HepG2 (cell line): ENCODE measurements around the gene C1GALT1. TPM values are rescaled to one million over a fixed set of nuclear protein-coding genes. Genes with fewer than 3 reads are reported as not detected.

Experiments
- ATAC-seq: fragments of 200-7000 bp; cut with Tn5 transposase; 3 replicates; pipeline ENCODE4 v1.9.1; 2020; ENCODE audit warnings: mild to moderate bottlenecking, moderate library complexity
- BruUV-seq: library from RNA; stranded (reverse); fragments of 400-500 nt; replicated peaks from 2 replicates; lab custom pipeline; 2021; lab: Mats Ljungman, UMichigan
- CTCF ChIA-PET: fragments of 300-600 bp; formaldehyde crosslinking; extraction: SDS; loops from one replicate; lab custom pipeline; 2021; ENCODE audit warnings: low total read pairs, inconsistent platforms, low intra/inter-chr PET ratio; lab: Yijun Ruan, JAX
- POLR2A ChIA-PET: fragments of 350-600 bp; sonication (Branson Sonifier 250); formaldehyde crosslinking; loops from one replicate; lab custom pipeline; 2020; ENCODE audit warnings: antibody characterized with exemption, inconsistent platforms; lab: Yijun Ruan, JAX
- DNase-seq: peaks from one replicate; pipeline ENCODE4 v3.0.0-alpha.2; 2015; ENCODE audit warnings: low spot score
- FAIRE-seq: peaks from 3 replicates; lab custom pipeline; 2011; peaks lifted over from hg19 to GRCh38; lab: Jason Lieb, UNC
- H2AFZ ChIP-seq: one replicate; pipeline ENCODE4 v1.6.1; 2011; ENCODE audit warnings: low read length, inconsistent platforms
- H3K27ac ChIP-seq: fragments of 300-600 bp; 3 replicates; pipeline ENCODE4 v1.8.0; 2011; ENCODE audit warnings: mixed run types, mild to moderate bottlenecking, mixed read lengths, low read length, inconsistent platforms; ENCODE audit not compliant: insufficient read depth; ENCODE audit errors: extremely low read length
- H3K27me3 ChIP-seq, 2 experiments: fragments of 200-600 bp in 1 of 2; 2 replicates in 1 of 2; 3 replicates in 1 of 2; pipeline versions ENCODE4 v1.6.0 to v1.8.0; 2011; ENCODE audit warnings: low read length in 2 of 2, mild to moderate bottlenecking in 2 of 2, moderate library complexity in 2 of 2, inconsistent platforms in 1 of 2; ENCODE audit not compliant: insufficient read depth in 2 of 2, control insufficient read depth in 1 of 2
- H3K36me3 ChIP-seq, 2 experiments: fragments of 200-600 bp in 1 of 2; replicated peaks in 1 of 2; 2 replicates in 1 of 2; 3 replicates in 1 of 2; pipeline versions ENCODE4 v1.5.1 to v1.8.0; 2011; ENCODE audit warnings: low read length in 2 of 2, inconsistent platforms in 1 of 2; ENCODE audit not compliant: insufficient read depth in 2 of 2, control insufficient read depth in 1 of 2
- H3K4me1 ChIP-seq: 2 replicates; pipeline ENCODE4 v1.5.1; 2012; ENCODE audit warnings: low read length, inconsistent platforms; ENCODE audit not compliant: insufficient read depth
- H3K4me2 ChIP-seq: 2 replicates; pipeline ENCODE4 v1.6.0; 2011; ENCODE audit warnings: low read depth, low read length, inconsistent platforms
- H3K4me3 ChIP-seq, 3 experiments: fragments of 200-600 bp in 1 of 3; sonication (generic), shearing (Covaris generic) in 1 of 3; replicated peaks in 1 of 3; 2 replicates each; pipeline ENCODE4 v1.5.1; 2011 to 2016; ENCODE audit warnings: low read length in 3 of 3, inconsistent platforms in 2 of 3, low read depth in 2 of 3, mild to moderate bottlenecking in 2 of 3, control low read depth in 1 of 3, mixed read lengths in 1 of 3; ENCODE audit not compliant: insufficient read depth in 1 of 3
- H3K79me2 ChIP-seq: one replicate; pipeline ENCODE4 v1.6.1; 2011; ENCODE audit warnings: low read length, inconsistent platforms; ENCODE audit not compliant: insufficient read depth
- H3K9ac ChIP-seq: 2 replicates; pipeline ENCODE4 v1.6.0; 2011; ENCODE audit warnings: mild to moderate bottlenecking, low read depth, low read length, inconsistent platforms; ENCODE audit not compliant: insufficient read depth
- H3K9me3 ChIP-seq: 2 replicates; pipeline ENCODE4 v1.5.1; 2012; ENCODE audit warnings: mild to moderate bottlenecking, low read length
- H4K20me1 ChIP-seq: 2 replicates; pipeline ENCODE4 v1.6.0; 2011; ENCODE audit warnings: inconsistent platforms, mild to moderate bottlenecking, low read length, moderate library complexity; ENCODE audit not compliant: insufficient read depth
- BCL6 ChIP-seq: IDR thresholded peaks from 2 replicates; pipeline ENCODE4 v1.6.1; 2016; ENCODE audit warnings: missing genetic modification reagents, missing compliant biosample characterization
- EHMT2 ChIP-seq: fragments of 200-600 bp; sonication (generic); IDR thresholded peaks from 2 replicates; pipeline ENCODE4 v1.7.0; 2017; ENCODE audit warnings: antibody characterized with exemption, low read depth, low read length, borderline replicate concordance
- ELF4 ChIP-seq: sonication (generic); formaldehyde crosslinking; IDR thresholded peaks from 2 replicates; pipeline ENCODE4 v1.5.0; 2020; ENCODE audit warnings: missing genetic modification reagents, mild to moderate bottlenecking, moderate library complexity, borderline replicate concordance
- GTF2F1 ChIP-seq: fragments of 150-350 bp; IDR thresholded peaks from 2 replicates; pipeline ENCODE4 v1.6.1; 2014; ENCODE audit warnings: low read length
- HNF4G ChIP-seq, 2 experiments: sonication (generic) in 1 of 2; formaldehyde crosslinking in 1 of 2; IDR thresholded peaks; 2 replicates each; pipeline versions ENCODE4 v1.4.0 to v1.6.1; 2011 to 2020; ENCODE audit warnings: borderline replicate concordance in 2 of 2, low read depth in 2 of 2, mild to moderate bottlenecking in 2 of 2, low read length in 1 of 2, missing genetic modification reagents in 1 of 2, moderate library complexity in 1 of 2
- MED13 ChIP-seq: sonication (generic); formaldehyde crosslinking; IDR thresholded peaks from 2 replicates; pipeline ENCODE4 v1.5.0; 2020; ENCODE audit warnings: missing genetic modification reagents
- NR1H2 ChIP-seq: sonication (generic); formaldehyde crosslinking; IDR thresholded peaks from 2 replicates; pipeline ENCODE4 v1.8.1; 2022; ENCODE audit warnings: low read depth, missing genetic modification reagents, borderline replicate concordance
- SKI ChIP-seq: fragments of 450-650 bp; IDR thresholded peaks from one replicate; pipeline ENCODE4 v1.6.1; 2018; ENCODE audit warnings: mild to moderate bottlenecking; ENCODE audit not compliant: partially characterized antibody
- ZBTB33 ChIP-seq: sonication (generic); formaldehyde crosslinking; IDR thresholded peaks from 2 replicates; pipeline ENCODE4 v1.4.0; 2020; ENCODE audit warnings: missing genetic modification reagents
- ZBTB34 ChIP-seq: sonication (generic); formaldehyde crosslinking; IDR thresholded peaks from 2 replicates; pipeline ENCODE4 v1.8.0; 2022; ENCODE audit warnings: mild to moderate bottlenecking, missing genetic modification reagents
- ZNF33A ChIP-seq: sonication (generic); formaldehyde crosslinking; IDR thresholded peaks from 2 replicates; pipeline ENCODE4 v1.5.1; 2020; ENCODE audit warnings: missing genetic modification reagents, mild to moderate bottlenecking, moderate library complexity, borderline replicate concordance
- ZNF33B ChIP-seq: sonication (generic); formaldehyde crosslinking; IDR thresholded peaks from 2 replicates; pipeline ENCODE4 v1.5.1; 2020; ENCODE audit warnings: mild to moderate bottlenecking, missing genetic modification reagents
- ZNF510 ChIP-seq: sonication (generic); formaldehyde crosslinking; IDR thresholded peaks from 2 replicates; pipeline ENCODE4 v1.4.0; 2020; ENCODE audit warnings: low read depth, mild to moderate bottlenecking, missing genetic modification reagents
- ZNF572 ChIP-seq: sonication (generic); formaldehyde crosslinking; IDR thresholded peaks from 2 replicates; pipeline ENCODE4 v1.5.1; 2020; ENCODE audit warnings: mild to moderate bottlenecking, missing genetic modification reagents
- WGBS: methylation state at CpG from one replicate; pipeline ENCODE4 v1.1.6; 2017; ENCODE audit warnings: low lambda C conversion rate; 5-methylcytosine and 5-hydroxymethylcytosine counted together
- in situ Hi-C: cut with HindIII; loops from 2 replicates; pipeline ENCODE4 v1.10.0; 2017; ENCODE audit warnings: low pct_unique_long_range_greater_than_20kb; ENCODE audit not compliant: extremely low pct_ligation_motif_present
- intact Hi-C: fragments of 100-400 bp; cut with micrococcal nuclease; formaldehyde crosslinking; loops from one replicate; pipeline ENCODE4 v1.10.0; 2022; ENCODE audit not compliant: unreplicated experiment
- polyA plus RNA-seq, 8 experiments: library from polyadenylated mRNA; depleted of rRNA in 3 of 8; stranded (reverse) in 7 of 8; unstranded in 1 of 8; fragments of >200 nt; fragmentation: Illumina TruSeq in 4 of 8; extraction: Trizol in 4 of 8; gene quantifications; 2 replicates each; pipeline versions ENCODE4 v1.2.1 to v1.2.3, GENCODE V29; 2011 to 2016; ENCODE audit warnings: low read depth in 4 of 8, missing spikeins in 1 of 8, mixed read lengths in 1 of 8; ENCODE audit not compliant: insufficient read depth in 1 of 8
- total RNA-seq, 5 experiments: library from RNA; depleted of rRNA; stranded (reverse); fragments of >200 nt; fragmentation: Illumina TruSeq; extraction: Trizol; gene quantifications; 2 replicates each; pipeline ENCODE4 v1.2.3, GENCODE V29; 2016; ENCODE audit warnings: low read depth in 1 of 5

C1GALT1 gene
- total and polyA plus RNA-seq, 2 of the 13 experiments (the other 11 are each of a cell fraction or from before 2014, with no cell fraction given), result 57.1 to 65.9 TPM

DNA sequence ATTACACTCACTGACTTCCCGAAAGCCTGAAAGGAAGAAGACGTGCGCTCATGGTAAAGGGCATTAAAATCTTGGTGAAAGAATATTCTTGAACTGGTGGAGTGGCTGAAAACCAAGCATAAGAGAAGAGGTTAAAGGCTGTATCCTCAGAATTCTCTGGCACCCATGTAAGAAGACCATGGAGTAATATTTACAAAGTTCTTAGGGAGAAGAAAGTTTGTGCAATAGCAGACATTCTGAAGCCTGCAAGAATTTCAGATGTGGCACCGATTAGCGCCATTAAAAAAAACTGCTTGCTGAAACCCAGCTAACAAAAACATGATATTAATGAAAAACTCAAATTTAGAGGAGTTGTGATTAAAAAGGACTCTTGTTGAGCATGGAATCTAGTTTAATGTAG is 44.1 kb downstream of the C1GALT1 start:
- Histone ChIP-seq H3K4me2 (no peak overlapping the region), H4K20me1 (0 out of 2 replicates have a peak, but pooled peaks cover 14% of the 10 kb centered on the region), H3K27me3 (no peaks in the 10 kb centered on the region), H3K79me2 (peaks cover 89% of the 10 kb centered on the region), H3K9me3 (peaks cover 5% of the 10 kb centered on the region; the same call in 1 of the 2 replicates), H3K36me3 (peaks cover 0 to 5% of the 10 kb centered on the region in 2 experiments; a peak in 1 of 5 replicates), H3K9ac (no peak overlapping the region), H3K27ac (no peak overlapping the region), H3K4me1 (peaks cover 3% of the 10 kb centered on the region; the same call in 1 of the 2 replicates)
- CTCF ChIA-PET, result no interaction called here
- no peak for FAIRE-seq
- 97% methylated on average over 5 of the region's 5 CpGs for WGBS
- intact Hi-C loops, result loop anchor here (5.0 kb wide), 2 partner anchors 39 to 124 kb away; no protein-coding TSS in a partner anchor
- DNase-seq, result no peak
- no peak for TF ChIP-seq ZNF33A
- TF ChIP-seq, all 625 proteins: peak for 0
- Histone ChIP-seq H2AFZ (no peak overlapping the region), H3K4me3 (no peak overlapping the region)
- BruUV-seq, result no TSS peak
- POLR2A ChIA-PET, result no interaction called here
- no peak for ATAC-seq
- in situ Hi-C loops, result loop anchor here (10.0 kb wide), 1 partner anchor 122 kb away; no protein-coding TSS in a partner anchor

GRCh38 chr7:7228472-7228871 is 46.1 kb downstream of the C1GALT1 start:
- Histone ChIP-seq H2AFZ (no peak overlapping the region), H3K9ac (no peak overlapping the region), H3K4me1 (no peaks in the 10 kb centered on the region), H3K9me3 (peaks cover 5% of the 10 kb centered on the region; the same call in 1 of the 2 replicates), H3K27ac (no peak overlapping the region), H4K20me1 (peaks cover 14% of the 10 kb centered on the region; the same call in 1 of the 2 replicates), H3K79me2 (peaks cover 84% of the 10 kb centered on the region), H3K27me3 (no peaks in the 10 kb centered on the region), H3K36me3 (peaks cover 0 to 9% of the 10 kb centered on the region in 2 experiments; a peak in 2 of 5 replicates), H3K4me3 (no peak overlapping the region), H3K4me2 (no peak overlapping the region)
- FAIRE-seq (no peak), DNase-seq (no peak), ATAC-seq (no peak)
- TF ChIP-seq ZBTB34 (CRISPR knock-in tag) (no peak), ZNF33B (CRISPR knock-in tag) (no peak), EHMT2 (no peak), ZBTB33 (no peak), ELF4 (CRISPR knock-in tag) (no peak), ZNF510 (no peak), NR1H2 (CRISPR knock-in tag) (no peak), ZNF572 (CRISPR knock-in tag) (no peak), BCL6 (CRISPR knock-in tag) (no peak), SKI (no peak), HNF4G (IDR thresholded peaks at IDR 0.05; ENCODE audit: borderline replicate concordance, low read depth, low read length) (no peak), HNF4G (CRISPR knock-in tag; IDR thresholded peaks at IDR 0.05; ENCODE audit: borderline replicate concordance, low read depth) (no peak), MED13 (no peak), GTF2F1 (no peak)
- CTCF ChIA-PET, result no interaction called here
- in situ Hi-C loops, result loop anchor here (10.0 kb wide), 1 partner anchor 124 kb away; no protein-coding TSS in a partner anchor
- no TSS peak for BruUV-seq
- intact Hi-C loops, result loop anchor here (5.0 kb wide), 2 partner anchors 41 to 126 kb away; no protein-coding TSS in a partner anchor
- POLR2A ChIA-PET, result no interaction called here
- 96% methylated on average over 2 of the region's 2 CpGs for WGBS
